LNCaP clone FGC (cell line): ENCODE results near the gene OOSP1.

ENCODE experiments used
- DNase-seq: peaks from one replicate; pipeline ENCODE4 v3.0.0-alpha.2; 2011; ENCODE audit warnings: low read depth
- H3K4me3 ChIP-seq: 2 replicates; pipeline ENCODE4 v1.5.1; 2011; ENCODE audit warnings: mild to moderate bottlenecking, low read depth, low read length, control low read depth
- CTCF ChIP-seq: IDR thresholded peaks from 2 replicates; pipeline ENCODE4 v1.5.1; 2012; ENCODE audit warnings: mild to moderate bottlenecking; ENCODE audit not compliant: control insufficient read depth, insufficient read depth; ENCODE audit errors: extremely low read depth

OOSP1 gene

GRCh38 chr11:59954219-59954847 lies 16.1 kb downstream of the OOSP1 start:
- no peak overlapping the region for H3K4me3 ChIP-seq
- DNase-seq = no peak
- no peak for TF ChIP-seq CTCF

- no peak overlapping the region for H3K4me3 ChIP-seq
- DNase-seq = no peak
- TF ChIP-seq CTCF = no peak
Measured at GRCh38 chr11:59957094-59957493, 18.9 kb downstream of the OOSP1 start.

- no peak overlapping the region for H3K4me3 ChIP-seq
- no peak for TF ChIP-seq CTCF
- no peak for DNase-seq
Measured at GRCh38 chr11:59960502-59961381, 22.5 kb downstream of the OOSP1 start.

GRCh38 chr11:59962107-59962482 lies 23.9 kb downstream of the OOSP1 start:
- TF ChIP-seq CTCF = no peak
- no peak overlapping the region for H3K4me3 ChIP-seq
- DNase-seq = no peak

- TF ChIP-seq CTCF = no peak
- DNase-seq = no peak
- no peak within 1 kb of the TSS for H3K4me3 ChIP-seq
Measured at GRCh38 chr11:59963733-59964132, 25.5 kb downstream of the OOSP1 start, which contains the start of gene OOSP4A. OOSP4A (plus strand) TSS chr11:59964033; CDS start chr11:59964033, 0 bp downstream.

- no peak for DNase-seq
- TF ChIP-seq CTCF = no peak
Measured at GRCh38 chr11:59965424-59965823, 27.2 kb downstream of the OOSP1 start.

More at GRCh38 chr11:59965424-59965823, 27.2 kb downstream of the OOSP1 start:
- no peak overlapping the region for H3K4me3 ChIP-seq
